ENCODE results near the gene MYL6B. TPM values are rescaled to one million over a fixed set of nuclear protein-coding genes. Genes with fewer than 3 reads are reported as not detected.

Gene MYL6B
- total RNA-seq, 1 experiment from 2014 or later: 153 TPM

GRCh38 chr12:56146492-56147460, 5.6 kb upstream of the MYL6B start:
- TF ChIP-seq EZH2 (IDR thresholded peaks at IDR 0.05; ENCODE audit: low read length, unreplicated experiment) (no peak), CTCF (conservative IDR thresholded peaks at IDR 0.05; ENCODE audit: low read depth, low read length) (no peak), EZH2phosphoT487 (IDR thresholded peaks at IDR 0.05; ENCODE audit: borderline replicate concordance, low read length) (no peak)
- Histone ChIP-seq H3K9ac (ENCODE audit: low read length) (no peak overlapping the region), H3K27ac (ENCODE audit: low read length) (no peak overlapping the region), H3K9me2 (replicated peaks; ENCODE audit: low read length) (no peaks in the 10 kb centered on the region), H3K36me3 (ENCODE audit: low read depth, low read length) (peaks cover 30% of the 10 kb centered on the region), H3K4me3 (ENCODE audit: low read length) (no peak overlapping the region), H3K4me2 (ENCODE audit: low read length) (peak overlapping the region; percentile 7; the same call in 1 of the 2 replicates), H3K79me2 (ENCODE audit: low read length) (no peaks in the 10 kb centered on the region), H2AFZ (ENCODE audit: low read length) (no peak overlapping the region), H3F3A (ENCODE audit: low read length, unreplicated experiment) (peaks cover 3% of the 10 kb centered on the region), H3K9me3 (ENCODE audit: low read length) (no peaks in the 10 kb centered on the region), H3K4me1 (ENCODE audit: insufficient read depth, low read length) (peaks cover 20% of the 10 kb centered on the region), H3K27me3 (ENCODE audit: low read length) (no peaks in the 10 kb centered on the region), H4K20me1 (ENCODE audit: low read length) (no peaks in the 10 kb centered on the region)
- TSS peak; percentile 13 for BruUV-seq (replicated peaks)
- POLR2A ChIA-PET (ENCODE audit: unreplicated experiment): no interaction called here
- intact Hi-C loops (cut with micrococcal nuclease): no loop called here
- DNase-seq (peak; percentile 50), ATAC-seq (peak; percentile 63)
- CTCF ChIA-PET: no interaction called here

- CTCF ChIA-PET: no interaction called here
Measured at GRCh38 chr12:56150563-56150962, 1.8 kb upstream of the MYL6B start.

More at GRCh38 chr12:56150563-56150962, 1.8 kb upstream of the MYL6B start:
- no peaks in the 10 kb centered on the region for H3K27me3 ChIP-seq (ENCODE audit: low read length)
- POLR2A ChIA-PET (ENCODE audit: unreplicated experiment): no interaction called here
- no peaks in the 10 kb centered on the region for H4K20me1 ChIP-seq (ENCODE audit: low read length)
- peaks cover 12% of the 10 kb centered on the region for H3K79me2 ChIP-seq (ENCODE audit: low read length)
- peak; percentile 41 for DNase-seq
- no peaks in the 10 kb centered on the region for H3K9me3 ChIP-seq (ENCODE audit: low read length)
- H3F3A ChIP-seq (ENCODE audit: low read length, unreplicated experiment): peaks cover 3% of the 10 kb centered on the region
- no peak for ATAC-seq
- no TSS peak for BruUV-seq (replicated peaks)
- no peak overlapping the region for H3K4me3 ChIP-seq (ENCODE audit: low read length)
- no peaks in the 10 kb centered on the region; the same call in 1 of the 2 replicates for H3K36me3 ChIP-seq (ENCODE audit: low read depth, low read length)
- H2AFZ ChIP-seq (ENCODE audit: low read length): no peak overlapping the region
- no peaks in the 10 kb centered on the region for H3K9me2 ChIP-seq (replicated peaks; ENCODE audit: low read length)
- peaks cover 29% of the 10 kb centered on the region for H3K4me1 ChIP-seq (ENCODE audit: insufficient read depth, low read length)
- TF ChIP-seq EZH2 (IDR thresholded peaks at IDR 0.05; ENCODE audit: low read length, unreplicated experiment) (no peak), CTCF (conservative IDR thresholded peaks at IDR 0.05; ENCODE audit: low read depth, low read length) (no peak), EZH2phosphoT487 (IDR thresholded peaks at IDR 0.05; ENCODE audit: borderline replicate concordance, low read length) (no peak)
- no peak overlapping the region for H3K9ac ChIP-seq (ENCODE audit: low read length)
- H3K4me2 ChIP-seq (ENCODE audit: low read length): no peak overlapping the region
- no peak overlapping the region for H3K27ac ChIP-seq (ENCODE audit: low read length)
- intact Hi-C loops (cut with micrococcal nuclease): no loop called here
